Bronchial epithelial cell (primary cell): ENCODE results near the gene MSRB1. TPM values are rescaled to one million over a fixed set of nuclear protein-coding genes. Genes with fewer than 3 reads are reported as not detected.

Source experiments
- DNase-seq: peaks from one replicate; pipeline ENCODE4 v3.0.0-alpha.2; 2010; ENCODE audit warnings: low read depth
- FAIRE-seq: peaks from 2 replicates; lab custom pipeline; 2011; peaks lifted over from hg19 to GRCh38; lab: Jason Lieb, UNC
- H3K27me3 ChIP-seq: 2 replicates; pipeline ENCODE4 v1.5.1; 2011; ENCODE audit warnings: low read length; ENCODE audit not compliant: control insufficient read depth, insufficient read depth
- H3K36me3 ChIP-seq: 2 replicates; pipeline ENCODE4 v1.5.1; 2011; ENCODE audit warnings: low read length; ENCODE audit not compliant: control insufficient read depth, insufficient read depth
- H3K4me3 ChIP-seq: 2 replicates; pipeline ENCODE4 v1.5.1; 2011; ENCODE audit warnings: mild to moderate bottlenecking, low read depth, low read length, control low read depth
- total RNA-seq: library from RNA; depleted of rRNA; stranded (reverse); fragments of >200 nt; gene quantifications from 2 replicates; pipeline ENCODE4 v1.2.1, GENCODE V29; 2014
- TF ChIP-seq, protein P1 (sequence below): IDR thresholded peaks from 2 replicates; pipeline ENCODE4 v1.5.1; 2011; ENCODE audit warnings: mild to moderate bottlenecking, moderate library complexity, low read length, control low read depth, inconsistent platforms; ENCODE audit not compliant: insufficient read depth, severe bottlenecking

Gene MSRB1
- total RNA-seq, 1 donor from 2014 or later: 2.9 TPM

GRCh38 chr16:1947369-1947670 is 4.3 kb upstream of the MSRB1 start:
- FAIRE-seq (no peak), DNase-seq (no peak)
- Histone ChIP-seq H3K27me3 (no peaks in the 10 kb centered on the region), H3K4me3 (no peak overlapping the region), H3K36me3 (no peaks in the 10 kb centered on the region)
- TF ChIP-seq, protein P1, sequence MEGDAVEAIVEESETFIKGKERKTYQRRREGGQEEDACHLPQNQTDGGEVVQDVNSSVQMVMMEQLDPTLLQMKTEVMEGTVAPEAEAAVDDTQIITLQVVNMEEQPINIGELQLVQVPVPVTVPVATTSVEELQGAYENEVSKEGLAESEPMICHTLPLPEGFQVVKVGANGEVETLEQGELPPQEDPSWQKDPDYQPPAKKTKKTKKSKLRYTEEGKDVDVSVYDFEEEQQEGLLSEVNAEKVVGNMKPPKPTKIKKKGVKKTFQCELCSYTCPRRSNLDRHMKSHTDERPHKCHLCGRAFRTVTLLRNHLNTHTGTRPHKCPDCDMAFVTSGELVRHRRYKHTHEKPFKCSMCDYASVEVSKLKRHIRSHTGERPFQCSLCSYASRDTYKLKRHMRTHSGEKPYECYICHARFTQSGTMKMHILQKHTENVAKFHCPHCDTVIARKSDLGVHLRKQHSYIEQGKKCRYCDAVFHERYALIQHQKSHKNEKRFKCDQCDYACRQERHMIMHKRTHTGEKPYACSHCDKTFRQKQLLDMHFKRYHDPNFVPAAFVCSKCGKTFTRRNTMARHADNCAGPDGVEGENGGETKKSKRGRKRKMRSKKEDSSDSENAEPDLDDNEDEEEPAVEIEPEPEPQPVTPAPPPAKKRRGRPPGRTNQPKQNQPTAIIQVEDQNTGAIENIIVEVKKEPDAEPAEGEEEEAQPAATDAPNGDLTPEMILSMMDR: no peak

GRCh38 chr16:1946495-1947368 is 3.7 kb upstream of the MSRB1 start:
- TF ChIP-seq, protein P1: no peak
- FAIRE-seq (no peak), DNase-seq (no peak)
- no peak overlapping the region for H3K4me3 ChIP-seq
- no peaks in the 10 kb centered on the region for H3K27me3 ChIP-seq
- no peaks in the 10 kb centered on the region for H3K36me3 ChIP-seq

GRCh38 chr16:1945559-1946391 is 2.8 kb upstream of the MSRB1 start:
- Histone ChIP-seq H3K27me3 (no peaks in the 10 kb centered on the region), H3K36me3 (no peaks in the 10 kb centered on the region), H3K4me3 (no peak overlapping the region)
- FAIRE-seq: no peak
- TF ChIP-seq, protein P1: no peak
- no peak for DNase-seq

GRCh38 chr16:1944612-1945199 is 1.7 kb upstream of the MSRB1 start:
- Histone ChIP-seq H3K4me3 (no peak overlapping the region), H3K36me3 (peaks cover 4% of the 10 kb centered on the region), H3K27me3 (no peaks in the 10 kb centered on the region)
- DNase-seq (no peak), FAIRE-seq (no peak)
- TF ChIP-seq, protein P1: no peak

- FAIRE-seq (no peak), DNase-seq (peak; percentile 62)
- H3K36me3 ChIP-seq: peaks cover 14% of the 10 kb centered on the region
- no peaks in the 10 kb centered on the region for H3K27me3 ChIP-seq
- peak overlapping the region; percentile 67 for H3K4me3 ChIP-seq
- TF ChIP-seq, protein P1: no peak
Measured at GRCh38 chr16:1942047-1942809, 771 bp downstream of the MSRB1 start.
